ENCODE data around the gene IQUB.

Gene IQUB

GRCh38 chr7:123505221-123505620 is 29.2 kb downstream of the IQUB start:
- in situ Hi-C loops (cut with MboI; ENCODE audit: low sequenced_read_pairs, unreplicated experiment): no loop called here
- no peak for TF ChIP-seq CTCF (IDR thresholded peaks at IDR 0.05; ENCODE audit: borderline replicate concordance, control extremely low read depth, extremely low read depth, insufficient read depth, missing control alignments)
- DNase-seq (ENCODE audit: low spot score): no peak

GRCh38 chr7:123502201-123502600 is 32.2 kb downstream of the IQUB start:
- no peak for TF ChIP-seq CTCF (IDR thresholded peaks at IDR 0.05; ENCODE audit: borderline replicate concordance, control extremely low read depth, extremely low read depth, insufficient read depth, missing control alignments)
- no peak for DNase-seq (ENCODE audit: low spot score)
- in situ Hi-C loops (cut with MboI; ENCODE audit: low sequenced_read_pairs, unreplicated experiment): no loop called here

GRCh38 chr7:123500878-123501489 is 33.4 kb downstream of the IQUB start:
- in situ Hi-C loops (cut with MboI; ENCODE audit: low sequenced_read_pairs, unreplicated experiment): no loop called here
- no peak for TF ChIP-seq CTCF (IDR thresholded peaks at IDR 0.05; ENCODE audit: borderline replicate concordance, control extremely low read depth, extremely low read depth, insufficient read depth, missing control alignments)
- no peak for DNase-seq (ENCODE audit: low spot score)

- DNase-seq (ENCODE audit: low spot score): no peak
- TF ChIP-seq CTCF (IDR thresholded peaks at IDR 0.05; ENCODE audit: borderline replicate concordance, control extremely low read depth, extremely low read depth, insufficient read depth, missing control alignments): no peak
- in situ Hi-C loops (cut with MboI; ENCODE audit: low sequenced_read_pairs, unreplicated experiment): no loop called here
These were observed 35.0 kb downstream of the IQUB start for GRCh38 chr7:123499211-123499970.

GRCh38 chr7:123498601-123499000 is 35.8 kb downstream of the IQUB start:
- no peak for DNase-seq (ENCODE audit: low spot score)
- TF ChIP-seq CTCF (IDR thresholded peaks at IDR 0.05; ENCODE audit: borderline replicate concordance, control extremely low read depth, extremely low read depth, insufficient read depth, missing control alignments): no peak
- in situ Hi-C loops (cut with MboI; ENCODE audit: low sequenced_read_pairs, unreplicated experiment): no loop called here

GRCh38 chr7:123498031-123498430 is 36.4 kb downstream of the IQUB start:
- TF ChIP-seq CTCF (IDR thresholded peaks at IDR 0.05; ENCODE audit: borderline replicate concordance, control extremely low read depth, extremely low read depth, insufficient read depth, missing control alignments): no peak
- DNase-seq (ENCODE audit: low spot score): no peak
- in situ Hi-C loops (cut with MboI; ENCODE audit: low sequenced_read_pairs, unreplicated experiment): no loop called here

Data from GM13976 (cell line).